Osteocyte (in vitro differentiated cells): Measurements from ENCODE around the gene TRAIP. TPM values are rescaled to one million over a fixed set of nuclear protein-coding genes. Genes with fewer than 3 reads are reported as not detected.
"Not testable (repeated sequence)": the region's sequence is repeated elsewhere in the genome, so short reads cannot be mapped to it uniquely, and the experiment has no call there.

ENCODE experiments used
- DNase-seq: peaks from one replicate; pipeline ENCODE4 v3.0.0; 2021; ENCODE audit warnings: mixed read lengths; ENCODE audit not compliant: unreplicated experiment; ENCODE audit errors: extremely low spot score
- H3K27ac Mint-ChIP-seq: one replicate; pipeline ENCODE4 v1.8.0; 2021; ENCODE audit warnings: mild to moderate bottlenecking, mixed read lengths; ENCODE audit not compliant: unreplicated experiment
- H3K27me3 Mint-ChIP-seq: one replicate; pipeline ENCODE4 v1.8.0; 2021; ENCODE audit warnings: mixed read lengths; ENCODE audit not compliant: unreplicated experiment
- H3K36me3 Mint-ChIP-seq: one replicate; pipeline ENCODE4 v1.8.0; 2021; ENCODE audit warnings: mixed read lengths; ENCODE audit not compliant: unreplicated experiment
- H3K4me1 Mint-ChIP-seq: one replicate; pipeline ENCODE4 v1.8.0; 2021; ENCODE audit warnings: mixed read lengths; ENCODE audit not compliant: unreplicated experiment
- H3K4me3 Mint-ChIP-seq: one replicate; pipeline ENCODE4 v1.8.0; 2021; ENCODE audit warnings: mild to moderate bottlenecking, moderate library complexity, mixed read lengths; ENCODE audit not compliant: unreplicated experiment
- H3K9me3 Mint-ChIP-seq: one replicate; pipeline ENCODE4 v1.8.0; 2021; ENCODE audit warnings: mixed read lengths; ENCODE audit not compliant: unreplicated experiment
- CTCF ChIP-seq: fragments of 200-600 bp; sonication (generic); IDR thresholded peaks from 2 replicates; pipeline ENCODE4 v1.5.0; 2021; ENCODE audit warnings: antibody characterized with exemption, mild to moderate bottlenecking, moderate library complexity
- long read RNA-seq: library from polyadenylated mRNA; unstranded; transcript quantifications from one replicate; pipeline ENCODE4 v2.0.0, GENCODE V29; 2021
- total RNA-seq: library from RNA; stranded (reverse); gene quantifications from 2 replicates; pipeline ENCODE4 v1.2.1, GENCODE V29; 2021

TRAIP gene
- 3.4 and 5.3 TPM in 2 replicates for total RNA-seq
- long read RNA-seq, transcript TRAIP-201 (15 exons, 2,028 nt): major isoform, 17 of 22 reads
- long read RNA-seq, partial matches to known transcripts: 0 of 22 reads
- long read RNA-seq, other reads (novel, unspliced or antisense): 5 of 22 reads

- H3K4me3 Mint-ChIP-seq: peak within 1 kb of the TSS; percentile 85
These were observed at the start of gene TRAIP for GRCh38 chr3:49856181-49857005. TRAIP (minus strand) TSS chr3:49856564; CDS start chr3:49856453, 111 bp downstream.

GRCh38 chr3:49904448-49904847 is 48.1 kb upstream of the TRAIP start:
- not testable (repeated sequence) for H3K27me3 Mint-ChIP-seq, H3K9me3 Mint-ChIP-seq, H3K4me3 Mint-ChIP-seq, DNase-seq, H3K36me3 Mint-ChIP-seq, H3K27ac Mint-ChIP-seq
- H3K4me1 Mint-ChIP-seq: peaks cover 14% of the 10 kb centered on the region

More at GRCh38 chr3:49856181-49857005, at the start of gene TRAIP:
- no peaks in the 10 kb centered on the region for H3K27me3 Mint-ChIP-seq
- no peaks in the 10 kb centered on the region for H3K36me3 Mint-ChIP-seq
- peak within 1 kb of the TSS; percentile 86 for H3K27ac Mint-ChIP-seq
- no peaks in the 10 kb centered on the region for H3K9me3 Mint-ChIP-seq
- peak; percentile 97 for DNase-seq
- TF ChIP-seq CTCF: no peak
- H3K4me1 Mint-ChIP-seq: peaks cover 5% of the 10 kb centered on the region

GRCh38 chr3:49903451-49904424 is 47.4 kb upstream of the TRAIP start, which contains the start of gene MST1R:
MST1R (minus strand) TSS chr3:49903873; CDS start chr3:49903609, 264 bp downstream.
- Mint-ChIP-seq H3K36me3 (no peaks in the 10 kb centered on the region), H3K4me3 (no peak within 1 kb of the TSS), H3K27ac (no peak within 1 kb of the TSS), H3K27me3 (no peaks in the 10 kb centered on the region), H3K9me3 (no peaks in the 10 kb centered on the region), H3K4me1 (peaks cover 14% of the 10 kb centered on the region)
- no peak for DNase-seq
- TF ChIP-seq CTCF: no peak

GRCh38 chr3:49902511-49903345 is 46.4 kb upstream of the TRAIP start:
- H3K36me3 Mint-ChIP-seq: no peaks in the 10 kb centered on the region

More at GRCh38 chr3:49902511-49903345, 46.4 kb upstream of the TRAIP start:
- H3K4me1 Mint-ChIP-seq: peaks cover 14% of the 10 kb centered on the region
- H3K4me3 Mint-ChIP-seq: no peak overlapping the region
- H3K27ac Mint-ChIP-seq: no peak overlapping the region
- DNase-seq: no peak
- no peaks in the 10 kb centered on the region for H3K27me3 Mint-ChIP-seq
- H3K9me3 Mint-ChIP-seq: no peaks in the 10 kb centered on the region
- TF ChIP-seq CTCF: no peak
